Smooth muscle cell (in vitro differentiated cells): Measurements from ENCODE around the gene CPA4. TPM values are rescaled to one million over a fixed set of nuclear protein-coding genes. Genes with fewer than 3 reads are reported as not detected.
A peak's percentile ranks its signal among the peaks of the same experiment; 100 is the strongest.

Experiments used
- DNase-seq: peaks from one replicate; lab custom pipeline; 2025; ENCODE audit not compliant: unreplicated experiment; lab: John Stamatoyannopoulos, UW
- H2AFZ ChIP-seq: fragments of 200-600 bp; sonication (generic); 2 replicates; pipeline ENCODE4 v1.6.0; 2016; ENCODE audit warnings: antibody characterized with exemption, low read depth, mild to moderate bottlenecking
- H3F3A ChIP-seq: fragments of 200-600 bp; sonication (generic); 2 replicates; pipeline ENCODE4 v1.6.0; 2017; ENCODE audit warnings: antibody characterized with exemption, low read depth
- H3K27ac ChIP-seq: fragments of 200-600 bp; sonication (generic); 2 replicates; pipeline ENCODE4 v1.5.1; 2016; ENCODE audit warnings: low read depth, mild to moderate bottlenecking
- H3K27me3 ChIP-seq: fragments of 200-600 bp; sonication (generic); 2 replicates; pipeline ENCODE4 v1.6.1; 2016; ENCODE audit warnings: low read depth, mild to moderate bottlenecking
- H3K36me3 ChIP-seq: fragments of 200-600 bp; sonication (generic); 2 replicates; pipeline ENCODE4 v1.5.1; 2016; ENCODE audit warnings: low read depth
- H3K4me1 ChIP-seq: fragments of 200-600 bp; sonication (generic); 2 replicates; pipeline ENCODE4 v1.5.1; 2016; ENCODE audit warnings: low read depth
- H3K4me2 ChIP-seq: fragments of 200-600 bp; sonication (generic); 2 replicates; pipeline ENCODE4 v1.6.0; 2016; ENCODE audit warnings: mild to moderate bottlenecking
- H3K4me3 ChIP-seq: fragments of 200-600 bp; sonication (generic); 2 replicates; pipeline ENCODE4 v1.5.1; 2016; ENCODE audit warnings: mild to moderate bottlenecking
- H3K79me2 ChIP-seq: fragments of 200-600 bp; sonication (generic); 2 replicates; pipeline ENCODE4 v1.6.0; 2016; ENCODE audit warnings: low read depth, mild to moderate bottlenecking
- H3K9ac ChIP-seq: fragments of 200-600 bp; sonication (generic); 2 replicates; pipeline ENCODE4 v1.6.0; 2016; ENCODE audit warnings: low read depth
- H3K9me3 ChIP-seq: fragments of 200-600 bp; sonication (generic); replicated peaks from 2 replicates; pipeline ENCODE4 v1.5.1; 2016; ENCODE audit warnings: low read depth
- H4K20me1 ChIP-seq: fragments of 200-600 bp; sonication (generic); 2 replicates; pipeline ENCODE4 v1.6.0; 2016; ENCODE audit warnings: low read depth
- WGBS: methylation state at CpG from one replicate; pipeline ENCODE4 v1.1.7; 2016; ENCODE audit warnings: low lambda C conversion rate; 5-methylcytosine and 5-hydroxymethylcytosine counted together
- polyA plus RNA-seq: library from polyadenylated mRNA; unstranded; fragments of >200 nt; fragmentation: Nextera tagmentation; extraction: Ambion mirVana; gene quantifications from 2 replicates; pipeline ENCODE4 v1.2.1, GENCODE V29; 2016
- total RNA-seq: library from RNA; depleted of rRNA; stranded (reverse); fragments of >200 nt; gene quantifications from 2 replicates; pipeline ENCODE4 v1.2.3, GENCODE V29; 2014
- TF ChIP-seq, protein P1 (sequence below): fragments of 200-600 bp; sonication (generic); IDR thresholded peaks from 2 replicates; pipeline ENCODE4 v1.5.1; 2017; ENCODE audit warnings: borderline replicate concordance, mild to moderate bottlenecking, antibody characterized with exemption; ENCODE audit not compliant: insufficient read depth, poor library complexity, severe bottlenecking

CPA4 gene
- total and polyA plus RNA-seq, 2 experiments from 2014 or later = 8.8 to 12.3 TPM

DNA sequence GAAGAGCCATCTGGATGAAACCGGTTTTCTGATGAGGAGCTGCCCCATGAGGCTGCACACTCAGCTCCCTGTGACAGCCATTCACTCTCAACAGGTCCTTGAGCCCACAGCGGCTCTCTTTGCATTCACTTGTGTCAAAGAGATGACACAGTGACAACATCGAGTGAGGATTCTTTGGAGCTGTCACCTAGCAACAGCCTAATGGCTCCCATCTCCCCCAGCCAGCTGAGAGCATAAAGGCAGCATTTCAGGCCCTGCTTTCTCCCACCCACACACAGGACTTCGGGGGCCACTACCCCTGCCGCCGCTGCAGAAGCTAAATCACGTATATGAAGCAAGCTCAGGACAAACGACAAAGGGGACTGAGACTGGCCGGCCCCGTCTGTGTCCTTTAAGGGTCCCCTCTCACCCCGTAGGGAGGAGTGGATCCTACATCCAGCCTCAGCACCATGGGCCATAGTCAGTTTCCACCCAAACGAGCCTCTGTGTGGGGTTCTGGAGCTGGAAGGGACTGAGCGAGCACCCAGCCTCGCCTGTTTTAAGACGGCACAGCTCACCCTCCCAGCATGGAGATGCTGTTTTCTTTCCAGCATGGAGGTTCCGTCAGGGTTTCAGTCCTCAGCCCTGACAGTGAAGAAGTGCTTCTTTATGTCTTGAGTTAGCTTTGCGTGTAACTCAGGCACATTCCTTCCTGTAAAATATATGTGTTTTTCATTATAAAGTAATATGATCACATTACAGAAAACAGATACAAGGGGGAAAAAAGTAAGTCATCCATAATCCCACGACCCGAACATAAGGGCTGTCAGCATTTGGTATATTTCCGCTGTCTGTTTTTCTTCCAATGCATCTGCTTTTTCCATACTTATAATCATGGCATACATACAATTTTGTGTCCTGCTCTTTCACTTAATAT lies 4.9 kb downstream of the CPA4 start:
- Histone ChIP-seq H3K79me2 (no peaks in the 10 kb centered on the region), H3K36me3 (no peaks in the 10 kb centered on the region), H4K20me1 (no peaks in the 10 kb centered on the region), H3K27ac (peak overlapping the region; percentile 31), H3K4me2 (no peak overlapping the region), H3K9ac (no peak overlapping the region), H3K9me3 (no peaks in the 10 kb centered on the region), H3K4me3 (no peak overlapping the region), H3F3A (no peaks in the 10 kb centered on the region), H3K27me3 (no peaks in the 10 kb centered on the region), H2AFZ (peak overlapping the region; percentile 27), H3K4me1 (no peaks in the 10 kb centered on the region)
- TF ChIP-seq, protein P1, sequence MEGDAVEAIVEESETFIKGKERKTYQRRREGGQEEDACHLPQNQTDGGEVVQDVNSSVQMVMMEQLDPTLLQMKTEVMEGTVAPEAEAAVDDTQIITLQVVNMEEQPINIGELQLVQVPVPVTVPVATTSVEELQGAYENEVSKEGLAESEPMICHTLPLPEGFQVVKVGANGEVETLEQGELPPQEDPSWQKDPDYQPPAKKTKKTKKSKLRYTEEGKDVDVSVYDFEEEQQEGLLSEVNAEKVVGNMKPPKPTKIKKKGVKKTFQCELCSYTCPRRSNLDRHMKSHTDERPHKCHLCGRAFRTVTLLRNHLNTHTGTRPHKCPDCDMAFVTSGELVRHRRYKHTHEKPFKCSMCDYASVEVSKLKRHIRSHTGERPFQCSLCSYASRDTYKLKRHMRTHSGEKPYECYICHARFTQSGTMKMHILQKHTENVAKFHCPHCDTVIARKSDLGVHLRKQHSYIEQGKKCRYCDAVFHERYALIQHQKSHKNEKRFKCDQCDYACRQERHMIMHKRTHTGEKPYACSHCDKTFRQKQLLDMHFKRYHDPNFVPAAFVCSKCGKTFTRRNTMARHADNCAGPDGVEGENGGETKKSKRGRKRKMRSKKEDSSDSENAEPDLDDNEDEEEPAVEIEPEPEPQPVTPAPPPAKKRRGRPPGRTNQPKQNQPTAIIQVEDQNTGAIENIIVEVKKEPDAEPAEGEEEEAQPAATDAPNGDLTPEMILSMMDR = no peak
- WGBS = 79% methylated on average over 20 of the region's 20 CpGs
- DNase-seq = no peak

DNA sequence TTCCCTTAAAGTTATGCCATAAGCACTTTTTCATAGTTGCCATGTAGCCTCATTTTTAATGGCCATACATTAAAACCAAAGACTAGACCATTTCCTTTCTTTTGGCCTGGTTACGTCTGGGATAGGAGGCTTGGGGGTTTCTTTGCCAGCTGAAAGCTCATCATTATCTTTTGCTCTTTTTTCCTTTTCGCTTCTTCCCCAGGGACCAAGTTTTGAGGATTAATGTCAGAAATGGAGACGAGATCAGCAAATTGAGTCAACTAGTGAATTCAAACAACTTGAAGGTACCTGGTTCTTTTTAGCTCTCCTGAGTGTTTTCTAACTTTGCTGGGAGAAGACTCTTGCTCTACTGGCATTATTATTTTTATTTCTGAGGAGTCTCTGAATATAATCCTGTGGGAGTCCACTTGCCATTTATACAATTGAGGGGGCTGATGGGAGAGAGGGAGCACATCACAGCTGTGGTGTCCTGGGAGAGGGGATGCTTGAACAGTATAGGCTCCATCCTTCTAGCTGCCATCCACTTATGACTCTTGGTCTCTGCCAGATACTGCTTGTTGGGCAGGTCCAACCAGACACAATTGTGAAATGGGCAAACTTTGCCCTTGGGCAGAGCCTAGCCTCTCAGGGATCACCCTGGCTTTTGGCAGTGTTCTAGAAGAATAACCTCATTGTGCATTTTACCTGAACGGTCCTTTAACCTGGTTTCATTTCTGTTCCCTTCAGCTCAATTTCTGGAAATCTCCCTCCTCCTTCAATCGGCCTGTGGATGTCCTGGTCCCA lies 5.8 kb downstream of the CPA4 start:
- Histone ChIP-seq H3K27me3 (no peaks in the 10 kb centered on the region), H3F3A (no peaks in the 10 kb centered on the region), H3K9me3 (no peaks in the 10 kb centered on the region), H3K4me1 (no peaks in the 10 kb centered on the region), H3K4me2 (no peak overlapping the region), H3K4me3 (no peak overlapping the region), H3K79me2 (no peaks in the 10 kb centered on the region), H3K9ac (no peak overlapping the region), H4K20me1 (no peaks in the 10 kb centered on the region), H3K27ac (peak overlapping the region; percentile 31), H2AFZ (peak overlapping the region; percentile 27), H3K36me3 (no peaks in the 10 kb centered on the region)
- no peak for DNase-seq
- TF ChIP-seq, protein P1 = no peak
- 69% methylated on average over 5 of the region's 5 CpGs for WGBS

DNA sequence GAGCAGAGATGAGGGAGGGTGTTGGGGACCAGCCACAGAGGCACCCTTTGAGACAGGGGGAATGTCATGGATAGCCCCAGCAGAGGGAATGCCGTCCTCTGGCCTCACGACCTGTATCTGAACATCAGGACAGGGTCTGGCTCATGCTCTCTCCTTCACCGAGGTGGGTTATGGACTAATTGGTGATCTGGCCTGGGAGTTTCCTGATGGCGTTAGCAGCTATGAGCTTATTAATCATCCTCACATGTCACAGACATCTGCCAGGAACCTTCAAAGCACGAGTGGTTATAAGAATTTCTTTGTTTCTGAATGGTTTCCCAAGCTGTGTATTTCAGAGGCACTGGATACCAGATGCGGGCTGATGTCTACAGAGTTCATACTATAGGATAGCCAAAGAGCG lies 6.9 kb downstream of the CPA4 start:
- no peak for DNase-seq
- no peak overlapping the region for H3K4me2 ChIP-seq
- 73% methylated on average over 7 of the region's 7 CpGs for WGBS

More for the DNA sequence above, 6.9 kb downstream of the CPA4 start:
- no peaks in the 10 kb centered on the region for H3K9me3 ChIP-seq
- H3K27ac ChIP-seq = no peak overlapping the region
- TF ChIP-seq, protein P1 = no peak
- no peaks in the 10 kb centered on the region for H4K20me1 ChIP-seq
- H3K4me3 ChIP-seq = no peak overlapping the region
- H3K36me3 ChIP-seq = no peaks in the 10 kb centered on the region
- no peaks in the 10 kb centered on the region for H3K79me2 ChIP-seq
- no peaks in the 10 kb centered on the region for H3K4me1 ChIP-seq
- H3K9ac ChIP-seq = no peak overlapping the region
- no peak overlapping the region for H2AFZ ChIP-seq
- H3F3A ChIP-seq = no peaks in the 10 kb centered on the region
- no peaks in the 10 kb centered on the region for H3K27me3 ChIP-seq
